Thymus (tissue), 2 donors: ENCODE results near the gene SLFN13. TPM values are rescaled to one million over a fixed set of nuclear protein-coding genes. Genes with fewer than 3 reads are reported as not detected.

Experiments used
- polyA plus RNA-seq: library from polyadenylated mRNA; stranded (reverse); fragments of 200-250 nt; gene quantifications from one replicate; pipeline ENCODE4 v1.2.3, GENCODE V29; 2013
- total RNA-seq: library from RNA; stranded (reverse); fragments of 120-200 nt; gene quantifications from one replicate; pipeline ENCODE4 v1.2.4, GENCODE V29; 2013
- donor health status: healthy.

SLFN13 gene
- total and polyA plus RNA-seq, 2 donors: 4.2 to 14.2 TPM

Other genes with a start within 250 kb of the SLFN13 start
- 63.5 TPM for gene SLFN5, start 205.7 kb downstream of the SLFN13 start, total RNA-seq
- 24.8 TPM for gene SLFN5, start 205.7 kb downstream of the SLFN13 start, polyA plus RNA-seq
- 34.7 TPM for gene SLFN11, start 75.1 kb downstream of the SLFN13 start, total RNA-seq
- 9.4 TPM for gene SLFN11, start 75.1 kb downstream of the SLFN13 start, polyA plus RNA-seq
- 9.7 TPM for gene SLFN12, start 16.3 kb downstream of the SLFN13 start, total RNA-seq
- gene SLFN12, start 16.3 kb downstream of the SLFN13 start, polyA plus RNA-seq: 3.4 TPM
- gene SLFN12L, start 88.9 kb upstream of the SLFN13 start, total RNA-seq: 3.7 TPM
- 1.2 TPM for gene SLFN12L, start 88.9 kb upstream of the SLFN13 start, polyA plus RNA-seq
- gene SLFN14, start 112.1 kb upstream of the SLFN13 start, total RNA-seq: 0.19 TPM
- 0.02 TPM for gene SLFN14, start 112.1 kb upstream of the SLFN13 start, polyA plus RNA-seq
- gene PEX12, start 129.8 kb upstream of the SLFN13 start, total RNA-seq: 5.0 TPM
- 4.8 TPM for gene PEX12, start 129.8 kb upstream of the SLFN13 start, polyA plus RNA-seq
- gene AP2B1, start 138.6 kb upstream of the SLFN13 start, total RNA-seq: 34.7 TPM
- 39.1 TPM for gene AP2B1, start 138.6 kb upstream of the SLFN13 start, polyA plus RNA-seq